NT2/D1 (cell line): ENCODE measurements around the gene ELFN2.
"Not testable (repeated sequence)": the region's sequence is repeated elsewhere in the genome, so short reads cannot be mapped to it uniquely, and the experiment has no call there.

Source experiments
- DNase-seq: peaks from one replicate; pipeline ENCODE4 v3.0.0-alpha.2; 2011; ENCODE audit warnings: low read depth, low spot score
- H3K27me3 ChIP-seq: 2 replicates; pipeline ENCODE4 v1.6.0; 2011; ENCODE audit warnings: mild to moderate bottlenecking; ENCODE audit not compliant: insufficient read length, insufficient read depth
- H3K36me3 ChIP-seq: 2 replicates; pipeline ENCODE4 v1.6.1; 2011; ENCODE audit warnings: mild to moderate bottlenecking, low read length, mixed read lengths; ENCODE audit not compliant: insufficient read depth, insufficient read length
- H3K4me1 ChIP-seq: 2 replicates; pipeline ENCODE4 v1.5.1; 2011; ENCODE audit not compliant: insufficient read depth, insufficient read length
- H3K4me3 ChIP-seq: 2 replicates; pipeline ENCODE4 v1.5.1; 2011; ENCODE audit warnings: low read depth; ENCODE audit not compliant: insufficient read length
- H3K9ac ChIP-seq: 2 replicates; pipeline ENCODE4 v1.6.0; 2011; ENCODE audit warnings: low read depth; ENCODE audit not compliant: insufficient read length
- H3K9me3 ChIP-seq: 2 replicates; pipeline ENCODE4 v1.5.1; 2011; ENCODE audit warnings: mild to moderate bottlenecking, low read length; ENCODE audit not compliant: insufficient read depth
- SUZ12 ChIP-seq: IDR thresholded peaks from 2 replicates; pipeline ENCODE4 v1.6.1; 2011; ENCODE audit not compliant: insufficient read length, insufficient read depth; ENCODE audit errors: extremely low read depth
- YY1 ChIP-seq: IDR thresholded peaks from 2 replicates; pipeline ENCODE4 v1.6.1; 2011; ENCODE audit not compliant: insufficient read length, insufficient read depth
- ZNF274 ChIP-seq: IDR thresholded peaks from 2 replicates; pipeline ENCODE4 v1.6.1; 2011; ENCODE audit warnings: mild to moderate bottlenecking, low read depth, low read length

Gene ELFN2

GRCh38 chr22:37329238-37330140 is 97.8 kb downstream of the ELFN2 start:
- no peak for DNase-seq
- peaks cover 20% of the 10 kb centered on the region for H3K27me3 ChIP-seq

GRCh38 chr22:37328538-37329237 is 98.6 kb downstream of the ELFN2 start:
- H3K36me3 ChIP-seq, H3K9ac ChIP-seq, H3K9me3 ChIP-seq, H3K4me3 ChIP-seq, DNase-seq: not testable (repeated sequence)
- peaks cover 19% of the 10 kb centered on the region for H3K4me1 ChIP-seq
- H3K27me3 ChIP-seq, result peaks cover 21% of the 10 kb centered on the region

More at GRCh38 chr22:37329238-37330140, 97.8 kb downstream of the ELFN2 start:
- Histone ChIP-seq H3K4me1 (peaks cover 12% of the 10 kb centered on the region), H3K4me3 (no peak overlapping the region), H3K9me3 (no peaks in the 10 kb centered on the region), H3K9ac (no peak overlapping the region), H3K36me3 (no peaks in the 10 kb centered on the region)
- TF ChIP-seq ZNF274 (no peak), SUZ12 (no peak), YY1 (no peak)

GRCh38 chr22:37328017-37328416 is 99.3 kb downstream of the ELFN2 start:
- Histone ChIP-seq H3K9ac (no peak overlapping the region), H3K27me3 (peaks cover 26% of the 10 kb centered on the region), H3K36me3 (no peaks in the 10 kb centered on the region), H3K4me1 (peaks cover 19% of the 10 kb centered on the region), H3K4me3 (no peak overlapping the region), H3K9me3 (no peaks in the 10 kb centered on the region)
- DNase-seq, result no peak
- TF ChIP-seq ZNF274, result no peak
- no peak for TF ChIP-seq SUZ12

- TF ChIP-seq YY1 (no peak), SUZ12 (no peak), ZNF274 (no peak)
- H3K4me1 ChIP-seq, result peaks cover 19% of the 10 kb centered on the region
- H3K9ac ChIP-seq, result no peak overlapping the region
- H3K27me3 ChIP-seq, result peaks cover 23% of the 10 kb centered on the region
- no peaks in the 10 kb centered on the region for H3K36me3 ChIP-seq
- H3K4me3 ChIP-seq, result no peak overlapping the region
- no peak for DNase-seq
- no peaks in the 10 kb centered on the region for H3K9me3 ChIP-seq
These were observed 100.6 kb downstream of the ELFN2 start for GRCh38 chr22:37326726-37327125.

GRCh38 chr22:37325039-37325395 is 102.3 kb downstream of the ELFN2 start:
- Histone ChIP-seq H3K9me3 (no peaks in the 10 kb centered on the region), H3K27me3 (peaks cover 23% of the 10 kb centered on the region), H3K36me3 (no peaks in the 10 kb centered on the region), H3K4me1 (peaks cover 16% of the 10 kb centered on the region), H3K4me3 (no peak overlapping the region), H3K9ac (no peak overlapping the region)
- no peak for DNase-seq
- TF ChIP-seq ZNF274, result no peak
- no peak for TF ChIP-seq YY1

GRCh38 chr22:37324340-37325038 is 102.8 kb downstream of the ELFN2 start:
- H3K4me3 ChIP-seq, result no peak overlapping the region
- H3K9ac ChIP-seq, result peak overlapping the region; percentile 32

More at GRCh38 chr22:37324340-37325038, 102.8 kb downstream of the ELFN2 start:
- H3K27me3 ChIP-seq, result peaks cover 23% of the 10 kb centered on the region
- peaks cover 12% of the 10 kb centered on the region for H3K4me1 ChIP-seq
- H3K36me3 ChIP-seq, result no peaks in the 10 kb centered on the region
- no peak for DNase-seq
- H3K9me3 ChIP-seq, result no peaks in the 10 kb centered on the region
- TF ChIP-seq ZNF274 (no peak), SUZ12 (no peak), YY1 (no peak)
